HG02759 (cell line): ENCODE results near the gene ENPP6.
"Not testable (repeated sequence)": the region's sequence is repeated elsewhere in the genome, so short reads cannot be mapped to it uniquely, and the experiment has no call there.

ENCODE experiments used
- ATAC-seq: cut with Tn5 transposase; IDR thresholded peaks from one replicate; pipeline ENCODE4 v1.9.1; 2021; ENCODE audit warnings: mild to moderate bottlenecking, moderate library complexity; ENCODE audit not compliant: unreplicated experiment

Gene ENPP6

DNA sequence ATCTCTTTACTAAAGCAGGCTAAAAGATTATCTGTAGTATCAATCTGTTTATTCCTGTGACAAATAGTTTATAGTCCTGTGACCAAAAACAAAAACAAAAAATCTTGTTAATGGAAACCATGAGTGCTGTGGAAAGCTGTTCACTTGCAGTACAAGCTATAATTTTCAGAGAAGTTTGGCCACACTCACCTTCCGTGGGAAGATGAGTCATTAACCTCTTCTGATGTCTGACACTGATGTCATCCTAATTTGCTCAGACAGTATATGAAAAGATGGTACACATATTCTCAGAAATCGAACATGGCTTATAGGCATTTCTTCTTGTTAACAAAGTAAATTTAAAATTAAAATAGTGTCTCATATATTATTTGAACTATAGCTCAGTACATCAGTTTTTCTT lies 19.9 kb upstream of the ENPP6 start:
- ATAC-seq, result no peak

GRCh38 chr4:184235526-184235925 lies 17.9 kb upstream of the ENPP6 start:
- ATAC-seq, result no peak

- ATAC-seq, result no peak
Observed at GRCh38 chr4:184234155-184234554, 16.5 kb upstream of the ENPP6 start.

DNA sequence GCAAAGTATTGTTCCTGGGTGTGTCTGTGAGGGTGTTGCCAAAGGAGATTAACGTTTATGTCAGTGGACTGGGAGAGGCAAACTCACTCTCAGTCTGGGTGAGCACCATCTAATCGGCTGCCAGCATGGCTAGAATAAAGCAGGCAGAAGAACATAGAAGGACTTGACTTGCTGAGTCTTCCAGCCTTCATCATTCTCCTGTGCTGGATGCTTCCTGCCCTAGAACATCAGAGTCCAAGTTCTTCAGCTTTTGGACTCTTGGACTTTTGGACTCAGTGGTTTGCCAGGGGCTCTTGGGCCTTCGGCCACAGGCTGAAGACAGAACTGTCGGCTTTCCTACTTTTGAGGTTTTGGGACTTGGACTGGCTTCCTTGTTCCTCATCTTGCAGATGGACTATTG lies 15.3 kb upstream of the ENPP6 start:
- ATAC-seq, result no peak

DNA sequence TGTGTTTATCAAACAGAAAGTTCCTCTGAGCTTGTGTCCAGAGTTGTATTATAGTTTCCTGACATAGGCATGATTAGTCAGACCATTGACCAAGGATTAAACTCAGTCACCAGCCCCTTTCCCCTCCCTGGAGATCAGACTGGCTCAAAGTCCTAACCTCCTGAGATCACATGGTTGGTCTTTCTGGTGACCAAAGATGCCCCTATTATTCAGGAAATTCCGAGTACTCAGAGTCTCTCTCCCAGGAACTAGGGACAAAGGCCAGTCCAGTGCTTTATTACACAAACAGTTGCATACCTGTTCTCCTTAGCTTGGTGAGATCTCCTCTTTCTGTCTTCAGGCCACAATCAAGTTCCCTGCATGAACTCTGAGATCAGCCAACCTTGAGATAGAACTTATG lies 14.5 kb upstream of the ENPP6 start:
- ATAC-seq, result no peak

- no peak for ATAC-seq
Observed at GRCh38 chr4:184231573-184231972, 13.9 kb upstream of the ENPP6 start.

- no peak for ATAC-seq
Observed at GRCh38 chr4:184228056-184228705, 10.5 kb upstream of the ENPP6 start.

GRCh38 chr4:184216515-184216914 lies 1.2 kb downstream of the ENPP6 start:
- no peak for ATAC-seq

- no peak for ATAC-seq
Observed at GRCh38 chr4:184215709-184216328, 1.9 kb downstream of the ENPP6 start.

DNA sequence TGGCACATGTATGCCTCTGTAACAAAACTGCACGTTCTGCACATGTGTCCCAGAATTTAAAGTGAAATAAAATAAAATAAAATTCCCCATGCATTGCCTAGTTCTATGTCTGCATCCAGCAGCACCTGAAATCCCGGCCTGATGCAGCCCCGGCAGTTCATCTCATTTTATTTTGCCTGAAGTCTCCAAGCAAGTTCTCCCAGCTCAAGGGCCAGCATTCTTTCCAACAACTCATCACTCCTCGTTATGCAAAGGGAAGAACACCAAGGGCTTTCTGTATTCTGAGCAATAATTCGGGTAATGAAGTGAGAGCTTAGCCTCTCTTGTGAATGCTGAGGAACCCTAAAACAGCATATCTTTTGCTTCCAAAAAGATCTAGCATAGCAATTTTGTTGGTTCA lies 2.7 kb downstream of the ENPP6 start:
- no peak for ATAC-seq

DNA sequence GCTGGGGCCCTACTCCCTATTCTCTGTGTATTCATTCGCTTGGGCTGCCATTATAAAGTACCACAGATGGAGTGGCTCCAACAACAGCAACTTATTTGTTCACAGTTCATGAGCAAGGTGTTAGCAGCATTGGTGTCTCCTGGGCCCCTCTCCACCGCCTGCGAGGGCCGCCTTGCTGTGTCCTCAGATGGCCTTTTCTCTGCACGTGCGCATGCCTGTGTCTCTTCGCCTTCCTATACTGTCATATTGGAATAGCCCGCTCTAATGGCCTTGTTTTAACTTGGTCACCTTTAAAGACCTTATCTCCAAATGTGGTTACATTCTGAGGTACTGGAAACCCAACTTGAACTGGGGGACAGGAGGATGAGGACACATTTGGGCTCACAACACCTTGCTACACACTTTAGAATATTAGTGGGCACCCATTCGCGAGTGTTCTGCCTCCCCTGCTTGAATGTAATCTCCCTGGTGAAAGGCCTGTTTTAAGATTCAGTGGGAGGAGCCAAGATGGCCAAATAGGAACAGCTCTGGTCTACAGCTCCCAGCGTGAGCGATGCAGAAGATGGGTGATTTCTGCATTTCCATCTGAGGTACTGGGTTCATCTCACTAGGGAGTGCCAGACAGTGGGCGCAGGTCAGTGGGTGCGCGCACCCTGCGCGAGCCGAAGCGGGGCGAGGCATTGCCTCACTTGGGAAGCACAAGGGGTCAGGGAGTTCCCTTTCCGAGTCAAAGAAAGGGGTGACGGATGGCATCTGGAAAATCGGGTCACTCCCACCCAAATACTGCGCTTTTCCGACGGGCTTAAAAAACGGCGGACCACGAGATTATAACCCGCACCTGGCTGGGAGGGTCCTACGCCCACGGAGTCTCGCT lies 9.7 kb downstream of the ENPP6 start:
- not testable (repeated sequence) for ATAC-seq

- ATAC-seq, result no peak
Observed at GRCh38 chr4:184205243-184205642, 12.4 kb downstream of the ENPP6 start.

DNA sequence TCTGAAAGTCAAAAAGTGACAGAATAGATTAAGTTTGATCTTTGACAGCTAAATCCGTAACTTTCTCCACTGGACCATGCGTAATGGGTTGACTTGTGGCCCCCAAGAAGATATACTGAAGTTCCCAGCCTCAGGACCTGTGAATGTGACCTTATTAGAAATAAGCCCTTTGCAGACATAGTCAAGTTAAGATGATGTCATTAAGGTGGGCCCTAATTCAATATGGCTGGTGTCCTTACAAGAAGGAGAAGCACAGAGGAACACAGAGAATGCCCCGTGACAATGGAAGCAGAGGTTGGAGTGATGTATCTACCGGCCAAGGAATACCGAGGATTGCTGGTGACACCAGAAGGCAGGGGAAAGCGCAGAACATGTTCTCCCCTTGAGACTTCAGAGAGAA lies 14.4 kb downstream of the ENPP6 start:
- ATAC-seq, result no peak

DNA sequence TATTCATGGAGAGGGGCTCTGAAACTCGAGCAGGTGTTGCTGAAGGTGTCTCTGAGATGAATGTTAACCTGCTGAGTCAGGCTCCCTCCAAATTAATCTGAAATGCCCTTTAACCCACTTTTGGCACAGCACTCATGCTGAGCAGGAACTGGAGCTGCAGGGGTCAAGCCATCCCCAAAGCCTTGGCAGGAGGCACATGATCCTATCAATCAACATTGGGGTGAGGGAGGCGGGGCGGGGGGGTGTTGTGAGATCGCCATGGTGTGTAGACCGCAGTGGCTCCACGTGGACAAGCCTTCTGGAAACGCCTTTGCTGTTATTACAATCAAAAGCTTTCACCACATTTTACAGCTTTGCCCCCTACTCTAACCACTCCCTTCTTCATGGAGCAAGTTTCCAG lies 16.5 kb downstream of the ENPP6 start:
- ATAC-seq, result no peak

GRCh38 chr4:184200296-184200695 lies 17.4 kb downstream of the ENPP6 start:
- ATAC-seq, result no peak

DNA sequence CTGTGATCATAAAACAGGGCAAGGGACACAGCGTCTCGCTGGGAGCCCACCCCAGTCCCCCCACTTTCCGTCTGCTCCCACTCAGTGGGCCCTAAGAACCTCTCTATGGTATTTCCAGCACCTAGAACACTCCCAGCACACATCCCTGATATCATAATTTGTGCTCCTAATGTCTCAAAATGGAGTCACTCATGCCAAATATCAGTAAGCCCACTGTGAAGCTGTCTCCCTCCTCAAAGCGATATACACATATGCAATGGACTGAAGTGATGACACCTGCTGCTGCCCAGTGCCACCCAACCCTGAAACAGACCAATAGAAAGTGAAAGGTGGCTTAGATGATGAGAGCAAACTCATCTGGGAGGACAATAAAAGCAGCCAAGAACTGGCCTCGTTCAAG lies 17.9 kb downstream of the ENPP6 start:
- ATAC-seq, result no peak

GRCh38 chr4:184198190-184198589 lies 19.5 kb downstream of the ENPP6 start:
- no peak for ATAC-seq

- no peak for ATAC-seq
Observed at GRCh38 chr4:184197536-184198082, 20.1 kb downstream of the ENPP6 start.

GRCh38 chr4:184196730-184197385 lies 20.8 kb downstream of the ENPP6 start:
- ATAC-seq, result no peak

DNA sequence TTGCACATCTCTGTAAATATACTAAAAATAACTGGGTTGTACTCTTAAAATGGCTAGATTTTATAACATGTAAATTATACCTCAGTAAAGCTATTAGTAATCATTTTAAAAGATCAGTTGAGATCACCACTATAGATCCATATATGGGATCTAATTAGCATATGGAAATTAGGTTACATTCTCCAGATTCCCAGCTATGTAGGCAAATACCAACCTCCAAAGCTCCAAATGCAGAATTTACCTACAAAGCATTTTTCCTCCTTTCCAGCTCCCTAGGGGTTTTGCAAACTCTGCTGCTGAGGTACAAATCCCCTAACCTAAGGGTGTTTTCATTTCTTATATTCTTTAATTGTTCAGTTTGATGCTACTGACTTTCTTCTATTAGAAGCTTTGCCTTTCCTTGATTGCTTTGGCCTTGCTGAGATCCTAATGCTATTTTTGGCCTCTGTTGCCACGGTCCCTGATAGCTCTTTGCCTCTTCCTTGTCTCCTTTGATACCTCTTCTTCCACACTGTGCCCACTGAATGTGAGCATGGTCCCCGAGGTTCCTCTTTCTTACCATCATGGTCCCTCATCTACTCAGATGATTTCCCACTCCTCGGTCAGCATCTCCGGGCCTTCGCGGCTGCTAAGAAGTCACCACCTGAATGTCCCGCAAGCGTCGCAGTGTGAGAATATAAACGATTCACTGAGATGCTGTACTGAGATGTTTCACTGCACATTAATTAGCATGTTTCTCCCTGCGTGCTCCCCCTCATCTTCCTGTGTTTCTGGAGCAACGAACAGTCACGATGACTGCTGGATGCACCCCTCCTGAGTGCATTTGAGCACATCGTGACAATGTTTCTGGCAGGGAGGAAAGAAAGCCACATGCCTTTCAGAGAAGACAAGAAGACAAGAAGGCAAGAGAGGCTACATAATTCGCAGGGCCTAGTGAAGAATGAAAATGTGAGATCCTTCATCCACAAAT lies 23.8 kb downstream of the ENPP6 start:
- no peak for ATAC-seq
